Neuronal stem cell (in vitro differentiated cells): Measurements from ENCODE around the gene FLII.
A peak's percentile ranks its signal among the peaks of the same experiment; 100 is the strongest.

ENCODE experiments used
- DNase-seq: peaks from one replicate; pipeline ENCODE4 v3.0.0-alpha.2; 2013; ENCODE audit warnings: low spot score
- H2AFZ ChIP-seq: one replicate; pipeline ENCODE4 v1.6.1; 2013; ENCODE audit warnings: mild to moderate bottlenecking, low read length, inconsistent platforms
- H2AK5ac ChIP-seq: 2 replicates; pipeline ENCODE4 v1.6.1; 2013; ENCODE audit warnings: low read depth, mild to moderate bottlenecking, inconsistent platforms, low read length, moderate library complexity, mixed read lengths
- H2BK120ac ChIP-seq: 2 replicates; pipeline ENCODE4 v1.6.1; 2013; ENCODE audit warnings: low read depth, mild to moderate bottlenecking, inconsistent platforms, low read length, moderate library complexity, mixed read lengths
- H2BK12ac ChIP-seq: one replicate; pipeline ENCODE4 v1.6.1; 2013; ENCODE audit warnings: low read length, inconsistent platforms
- H2BK15ac ChIP-seq: 2 replicates; pipeline ENCODE4 v1.6.1; 2013; ENCODE audit warnings: mild to moderate bottlenecking, low read length, inconsistent platforms, mixed read lengths
- H2BK5ac ChIP-seq: one replicate; pipeline ENCODE4 v1.6.1; 2013; ENCODE audit warnings: inconsistent platforms, mild to moderate bottlenecking, low read length, moderate library complexity
- H3K14ac ChIP-seq: one replicate; pipeline ENCODE4 v1.6.1; 2013; ENCODE audit warnings: low read length, inconsistent platforms
- H3K18ac ChIP-seq: 2 replicates; pipeline ENCODE4 v1.6.1; 2013; ENCODE audit warnings: low read length, inconsistent platforms
- H3K23ac ChIP-seq: 2 replicates; pipeline ENCODE4 v1.6.1; 2013; ENCODE audit warnings: low read depth, mild to moderate bottlenecking, mixed read lengths, low read length, inconsistent platforms; ENCODE audit not compliant: poor library complexity
- H3K27ac ChIP-seq: replicated peaks from 3 replicates; pipeline ENCODE4 v1.5.1; 2013; ENCODE audit warnings: low read length, inconsistent platforms
- H3K27me3 ChIP-seq, 3 experiments: 2 replicates each; pipeline ENCODE4 v1.6.1; 2013; ENCODE audit warnings: low read length in 3 of 3, mild to moderate bottlenecking in 2 of 3, inconsistent platforms in 1 of 3, low read depth in 1 of 3, mixed read lengths in 1 of 3, moderate library complexity in 1 of 3; ENCODE audit not compliant: control insufficient read depth in 3 of 3, insufficient read depth in 3 of 3
- H3K36me3 ChIP-seq, 2 donors: replicated peaks in 1 of 2; 2 replicates each; pipeline ENCODE4 v1.6.1; 2013; ENCODE audit warnings: low read length in 2 of 2; ENCODE audit not compliant: control insufficient read depth in 2 of 2, insufficient read depth in 2 of 2
- H3K4ac ChIP-seq: 2 replicates; pipeline ENCODE4 v1.6.1; 2013; ENCODE audit warnings: inconsistent platforms, mild to moderate bottlenecking, low read length, moderate library complexity
- H3K4me1 ChIP-seq, 2 donors: 1 replicate in 1 of 2; 2 replicates in 1 of 2; pipeline ENCODE4 v1.6.1; 2013; ENCODE audit warnings: low read length in 2 of 2, low read depth in 1 of 2; ENCODE audit not compliant: control insufficient read depth in 2 of 2, insufficient read depth in 1 of 2
- H3K4me2 ChIP-seq: one replicate; pipeline ENCODE4 v1.6.1; 2013; ENCODE audit warnings: mild to moderate bottlenecking, low read length, inconsistent platforms; ENCODE audit not compliant: insufficient read depth, poor library complexity, severe bottlenecking
- H3K4me3 ChIP-seq, 2 donors: 2 replicates each; pipeline ENCODE4 v1.5.1; 2013; ENCODE audit warnings: low read length in 2 of 2, mild to moderate bottlenecking in 2 of 2, inconsistent platforms in 1 of 2, moderate library complexity in 1 of 2
- H3K79me1 ChIP-seq: one replicate; pipeline ENCODE4 v1.6.1; 2013; ENCODE audit warnings: low read depth, mild to moderate bottlenecking, inconsistent platforms, low read length, moderate library complexity
- H3K9ac ChIP-seq: one replicate; pipeline ENCODE4 v1.6.1; 2013; ENCODE audit warnings: mild to moderate bottlenecking, low read depth, low read length, inconsistent platforms; ENCODE audit not compliant: poor library complexity
- H3K9me3 ChIP-seq, 2 donors: replicated peaks in 1 of 2; 2 replicates each; pipeline versions ENCODE3 to v1.6.1; 2013; ENCODE audit warnings: low read length in 2 of 2, mild to moderate bottlenecking in 2 of 2, inconsistent platforms in 1 of 2, low read depth in 1 of 2, mixed read lengths in 1 of 2, moderate library complexity in 1 of 2; ENCODE audit not compliant: control insufficient read depth in 2 of 2, insufficient read depth in 1 of 2
- H4K8ac ChIP-seq: one replicate; pipeline ENCODE4 v1.6.1; 2013; ENCODE audit warnings: low read depth, mild to moderate bottlenecking, inconsistent platforms, low read length, moderate library complexity
- H4K91ac ChIP-seq: one replicate; pipeline ENCODE4 v1.6.1; 2013; ENCODE audit warnings: low read length, low read depth, mild to moderate bottlenecking, inconsistent platforms; ENCODE audit not compliant: poor library complexity
- WGBS, 2 donors: extraction: QIAGEN DNeasy Blood & Tissue Kit; methylation state at CpG; one replicate each; pipeline ENCODE4 v1.1.7; 2013; ENCODE audit warnings: missing lambda C conversion rate in 2 of 2, mixed read lengths in 1 of 2; ENCODE audit not compliant: insufficient read length in 2 of 2, insufficient replicate concordance in 1 of 2; ENCODE audit errors: extremely low coverage in 2 of 2; 5-methylcytosine and 5-hydroxymethylcytosine counted together

The FLII gene

DNA sequence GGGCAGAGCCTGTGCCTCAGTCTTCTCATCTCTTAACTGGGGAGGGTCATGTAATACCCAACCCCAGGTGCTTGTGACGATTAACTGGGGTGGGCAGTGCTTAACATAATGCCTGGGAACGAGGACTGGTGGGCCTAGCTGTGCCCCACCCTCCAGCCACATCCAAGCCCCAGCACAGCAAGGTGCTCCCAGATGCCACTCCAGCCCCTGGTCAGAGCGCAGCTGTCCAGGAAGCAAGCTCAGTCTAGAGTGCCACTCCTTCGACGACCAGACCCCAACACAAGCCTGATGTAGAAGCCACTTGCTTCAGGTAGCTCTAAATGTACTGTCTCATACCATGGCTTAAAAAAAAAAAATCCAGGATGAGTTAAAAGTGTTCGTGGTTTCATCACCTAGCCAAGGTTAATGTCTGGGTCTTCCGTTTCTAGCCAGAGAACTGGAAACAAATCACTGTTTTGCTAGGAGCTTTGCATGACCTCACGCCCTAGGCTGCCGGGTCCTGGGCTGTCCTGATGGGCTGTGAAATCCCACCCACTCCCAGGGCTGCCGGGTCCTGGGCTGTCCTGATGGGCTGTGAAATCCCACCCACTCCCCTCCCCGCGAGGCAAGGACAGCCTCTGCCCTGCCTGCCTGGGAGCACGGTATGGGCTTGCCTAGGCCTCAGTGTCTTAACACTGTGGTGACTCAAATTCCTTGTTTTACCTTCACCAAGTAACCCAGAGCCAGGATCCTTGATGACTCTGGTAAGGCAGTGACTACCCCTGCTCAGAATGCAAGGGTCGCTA, 9.6 kb upstream of the FLII start:
- Histone ChIP-seq H3K9ac (no peak overlapping the region), H3K18ac (no peak overlapping the region), H2BK15ac (no peak overlapping the region), H3K79me1 (no peaks in the 10 kb centered on the region), H3K36me3 (peaks cover 21 to 55% of the 10 kb centered on the region in 2 donors), H4K8ac (no peak overlapping the region), H2BK12ac (no peak overlapping the region), H2BK5ac (no peak overlapping the region), H3K27ac (peak overlapping the region; percentile 9), H3K9me3 (no peaks in the 10 kb centered on the region), H3K23ac (peak overlapping the region; percentile 34), H2BK120ac (no peak overlapping the region), H3K14ac (no peak overlapping the region), H4K91ac (peak overlapping the region; percentile 12), H3K4me1 (peaks cover 7 to 11% of the 10 kb centered on the region in 2 donors), H2AK5ac (peak overlapping the region; percentile 51), H2AFZ (no peak overlapping the region), H3K4me2 (no peak overlapping the region), H3K4me3 (no peak overlapping the region), H3K27me3 (no peaks in the 10 kb centered on the region), H3K4ac (no peak overlapping the region)
- WGBS, 2 donors = no CpG with 5 or more reads among the region's 14 CpGs
- no peak for DNase-seq

GRCh38 chr17:18267366-18267765, 8.8 kb upstream of the FLII start:
- no CpG with 5 or more reads among the region's 10 CpGs for WGBS, 2 donors
- H4K91ac ChIP-seq = no peak overlapping the region
- no peak overlapping the region for H3K27ac ChIP-seq

DNA sequence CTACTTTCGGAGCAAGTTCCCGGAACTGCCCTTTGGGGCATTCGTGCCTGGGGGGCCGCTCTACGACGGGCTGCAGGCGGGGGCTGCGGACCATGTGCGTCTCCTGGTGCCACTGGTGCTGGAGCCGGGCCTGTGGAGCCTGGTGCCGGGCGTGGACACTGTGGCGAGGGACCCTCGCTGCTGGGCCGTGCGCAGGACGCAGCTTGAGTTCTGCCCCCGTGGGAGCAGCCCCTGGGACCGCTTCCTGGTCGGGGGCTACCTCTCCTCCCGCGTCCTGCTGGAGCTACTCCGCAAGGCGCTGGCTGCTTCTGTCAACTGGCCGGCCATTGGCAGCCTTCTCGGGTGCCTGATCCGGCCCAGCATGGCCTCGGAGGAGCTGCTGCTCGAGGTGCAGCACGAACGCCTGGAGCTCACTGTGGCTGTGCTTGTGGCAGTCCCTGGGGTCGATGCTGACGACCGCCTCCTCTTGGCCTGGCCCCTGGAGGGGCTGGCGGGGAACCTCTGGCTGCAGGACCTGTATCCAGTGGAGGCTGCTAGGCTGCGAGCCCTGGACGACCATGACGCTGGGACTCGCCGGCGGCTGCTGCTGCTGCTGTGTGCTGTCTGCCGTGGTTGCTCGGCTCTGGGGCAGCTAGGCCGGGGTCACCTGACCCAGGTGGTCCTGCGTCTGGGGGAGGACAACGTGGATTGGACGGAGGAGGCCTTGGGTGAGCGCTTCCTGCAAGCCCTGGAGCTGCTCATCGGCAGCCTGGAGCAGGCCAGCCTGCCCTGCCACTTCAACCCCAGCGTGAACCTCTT, 5.5 kb upstream of the FLII start:
- H4K8ac ChIP-seq = peak overlapping the region; percentile 24

More at GRCh38 chr17:18267366-18267765, 8.8 kb upstream of the FLII start:
- H2BK5ac ChIP-seq = no peak overlapping the region
- no peak overlapping the region for H3K4ac ChIP-seq
- H3K9me3 ChIP-seq = no peaks in the 10 kb centered on the region
- H3K9ac ChIP-seq = no peak overlapping the region
- peaks cover 20 to 54% of the 10 kb centered on the region in 2 donors for H3K36me3 ChIP-seq
- no peak overlapping the region for H2BK12ac ChIP-seq
- H2BK15ac ChIP-seq = no peak overlapping the region
- no peak overlapping the region for H3K23ac ChIP-seq
- DNase-seq = no peak
- no peak overlapping the region for H2AFZ ChIP-seq
- H2AK5ac ChIP-seq = no peak overlapping the region
- no peak overlapping the region for H3K4me2 ChIP-seq
- no peak overlapping the region for H3K14ac ChIP-seq
- peaks cover 0 to 2% (median 0%) of the 10 kb centered on the region in 3 experiments for H3K27me3 ChIP-seq
- H2BK120ac ChIP-seq = no peak overlapping the region
- H4K8ac ChIP-seq = no peak overlapping the region
- H3K79me1 ChIP-seq = no peaks in the 10 kb centered on the region
- no peak overlapping the region for H3K18ac ChIP-seq
- H3K4me1 ChIP-seq = peaks cover 7 to 11% of the 10 kb centered on the region in 2 donors
- peak overlapping the region in 1 of 2 donors; percentile 30 for H3K4me3 ChIP-seq

GRCh38 chr17:18262641-18263040, 4.1 kb upstream of the FLII start:
- H3K14ac ChIP-seq = no peak overlapping the region
- H3K27me3 ChIP-seq = peaks cover 0 to 2% (median 0%) of the 10 kb centered on the region in 3 experiments
- peaks cover 4% of the 10 kb centered on the region for H3K79me1 ChIP-seq
- H2BK12ac ChIP-seq = no peak overlapping the region
- DNase-seq = no peak
- no peak overlapping the region for H3K4me3 ChIP-seq
- H2AK5ac ChIP-seq = no peak overlapping the region
- peak overlapping the region; percentile 63 for H3K9ac ChIP-seq
- H3K9me3 ChIP-seq = no peaks in the 10 kb centered on the region
- H3K18ac ChIP-seq = no peak overlapping the region
- H2BK15ac ChIP-seq = peak overlapping the region; percentile 24
- H3K23ac ChIP-seq = peak overlapping the region; percentile 87
- H3K27ac ChIP-seq = no peak overlapping the region
- no peak overlapping the region for H2BK120ac ChIP-seq
- peaks cover 9 to 18% of the 10 kb centered on the region in 2 donors for H3K4me1 ChIP-seq
- peaks cover 18 to 28% of the 10 kb centered on the region in 2 donors for H3K36me3 ChIP-seq
- no peak overlapping the region for H2AFZ ChIP-seq
- WGBS, 2 donors = no CpG with 5 or more reads among the region's 12 CpGs
- H2BK5ac ChIP-seq = no peak overlapping the region
- no peak overlapping the region for H3K4me2 ChIP-seq
- no peak overlapping the region for H4K8ac ChIP-seq
- H3K4ac ChIP-seq = no peak overlapping the region
- no peak overlapping the region for H4K91ac ChIP-seq

More for the DNA sequence above, 5.5 kb upstream of the FLII start:
- Histone ChIP-seq H3K14ac (peak overlapping the region; percentile 39), H4K91ac (no peak overlapping the region), H3K9me3 (no peaks in the 10 kb centered on the region), H3K79me1 (no peaks in the 10 kb centered on the region), H2AFZ (no peak overlapping the region), H3K36me3 (peaks cover 18 to 28% of the 10 kb centered on the region in 2 donors), H3K4me2 (no peak overlapping the region), H2BK12ac (no peak overlapping the region), H3K4me3 (no peak overlapping the region), H2BK120ac (no peak overlapping the region), H3K18ac (peak overlapping the region; percentile 16), H2AK5ac (no peak overlapping the region), H3K27ac (no peak overlapping the region), H3K9ac (no peak overlapping the region), H3K23ac (no peak overlapping the region), H3K27me3 (peaks cover 0 to 2% (median 0%) of the 10 kb centered on the region in 3 experiments), H3K4me1 (peaks cover 18 to 20% of the 10 kb centered on the region in 2 donors), H3K4ac (no peak overlapping the region), H2BK15ac (no peak overlapping the region), H2BK5ac (peak overlapping the region; percentile 40)
- DNase-seq = no peak
- no CpG with 5 or more reads among the region's 50 CpGs for WGBS, 2 donors
